NCI-H2107 (cell line): ENCODE data around the gene DEF6.
A peak's percentile ranks its signal among the peaks of the same experiment; 100 is the strongest.
"Not testable (repeated sequence)": the region's sequence is repeated elsewhere in the genome, so short reads cannot be mapped to it uniquely, and the experiment has no call there.

Source experiments
- DNase-seq: peaks from one replicate; lab custom pipeline; 2025; lab: John Stamatoyannopoulos, UW

Gene DEF6

GRCh38 chr6:35310265-35310831 is 12.7 kb downstream of the DEF6 start:
- no peak for DNase-seq

GRCh38 chr6:35311390-35312075 is 13.9 kb downstream of the DEF6 start:
- no peak for DNase-seq

- no peak for DNase-seq
These were observed 14.6 kb downstream of the DEF6 start for GRCh38 chr6:35312076-35312800.

- no peak for DNase-seq
These were observed 15.2 kb downstream of the DEF6 start for GRCh38 chr6:35312807-35313206.

- DNase-seq = no peak
These were observed 20.0 kb downstream of the DEF6 start for GRCh38 chr6:35317483-35318195.

GRCh38 chr6:35318196-35319171 is 20.9 kb downstream of the DEF6 start:
- DNase-seq = peak; percentile 58

GRCh38 chr6:35319346-35320030 is 21.9 kb downstream of the DEF6 start:
- no peak for DNase-seq

GRCh38 chr6:35320031-35320410 is 22.4 kb downstream of the DEF6 start:
- no peak for DNase-seq

- no peak for DNase-seq
These were observed 23.5 kb downstream of the DEF6 start for GRCh38 chr6:35321091-35321490.

- no peak for DNase-seq
These were observed 29.9 kb downstream of the DEF6 start for GRCh38 chr6:35327349-35328027.

GRCh38 chr6:35328108-35328723 is 30.6 kb downstream of the DEF6 start:
- DNase-seq = no peak

- not testable (repeated sequence) for DNase-seq
These were observed 31.3 kb downstream of the DEF6 start for GRCh38 chr6:35328965-35329364.

GRCh38 chr6:35330541-35331119 is 33.0 kb downstream of the DEF6 start:
- no peak for DNase-seq

- not testable (repeated sequence) for DNase-seq
These were observed 34.7 kb downstream of the DEF6 start for GRCh38 chr6:35332074-35332887.

- no peak for DNase-seq
These were observed 43.9 kb downstream of the DEF6 start for GRCh38 chr6:35341557-35341956.

GRCh38 chr6:35342258-35343091 is 44.9 kb downstream of the DEF6 start, which contains the start of gene PPARD:
Gene PPARD (plus strand): TSS chr6:35342558. CDS start chr6:35411088, 68,530 bp downstream.
- DNase-seq = peak; percentile 83

- DNase-seq = no peak
These were observed 45.6 kb downstream of the DEF6 start for GRCh38 chr6:35343092-35343834.
